Measurements from ENCODE around the gene DNTT.

Gene DNTT

GRCh38 chr10:96304230-96304629 lies at the start of gene DNTT:
Gene DNTT (plus strand): TSS chr10:96304434. CDS start chr10:96304498, 64 bp downstream.
- no peak for DNase-seq

- DNase-seq: no peak
Observed at GRCh38 chr10:96254976-96255375, 49.3 kb upstream of the DNTT start.

- DNase-seq: no peak
Observed at GRCh38 chr10:96255549-96256333, 48.5 kb upstream of the DNTT start.

GRCh38 chr10:96257944-96258343 lies 46.3 kb upstream of the DNTT start:
- DNase-seq: no peak

GRCh38 chr10:96259150-96259549 lies 45.1 kb upstream of the DNTT start:
- DNase-seq: no peak

- DNase-seq: no peak
Observed at GRCh38 chr10:96260014-96260413, 44.2 kb upstream of the DNTT start.

- no peak for DNase-seq
Observed at GRCh38 chr10:96261132-96261531, 43.1 kb upstream of the DNTT start.

GRCh38 chr10:96261930-96262329 lies 42.3 kb upstream of the DNTT start:
- DNase-seq: no peak

- no peak for DNase-seq
Observed at GRCh38 chr10:96263176-96263575, 41.1 kb upstream of the DNTT start.

- DNase-seq: no peak
Observed at GRCh38 chr10:96263669-96264068, 40.6 kb upstream of the DNTT start.

GRCh38 chr10:96264938-96265337 lies 39.3 kb upstream of the DNTT start:
- DNase-seq: no peak

- no peak for DNase-seq
Observed at GRCh38 chr10:96266118-96266770, 38.0 kb upstream of the DNTT start.

GRCh38 chr10:96267234-96267705 lies 37.0 kb upstream of the DNTT start:
- DNase-seq: no peak

- no peak for DNase-seq
Observed at GRCh38 chr10:96268341-96268909, 35.8 kb upstream of the DNTT start.

GRCh38 chr10:96269438-96270300 lies 34.6 kb upstream of the DNTT start:
- DNase-seq: no peak

GRCh38 chr10:96270571-96270970 lies 33.7 kb upstream of the DNTT start:
- no peak for DNase-seq

- DNase-seq: no peak
Observed at GRCh38 chr10:96271016-96271815, 33.0 kb upstream of the DNTT start, which contains the start of gene BLNK. Gene BLNK (minus strand): TSS chr10:96271569. CDS start chr10:96271398, 171 bp downstream.

GRCh38 chr10:96272316-96273280 lies 31.6 kb upstream of the DNTT start:
- DNase-seq: no peak

- DNase-seq: no peak
Observed at GRCh38 chr10:96275685-96276418, 28.4 kb upstream of the DNTT start.

- DNase-seq: no peak
Observed at GRCh38 chr10:96276426-96276825, 27.8 kb upstream of the DNTT start.
